H4 (cell line): ENCODE measurements around the gene PLD5. TPM values are rescaled to one million over a fixed set of nuclear protein-coding genes. Genes with fewer than 3 reads are reported as not detected.

Experiments used
- DNase-seq: peaks from one replicate; pipeline ENCODE4 v3.0.0-alpha.2; 2015; ENCODE audit warnings: low spot score
- total RNA-seq: library from RNA; depleted of rRNA; stranded (reverse); fragments of >200 nt; shearing (Covaris generic); gene quantifications from 2 replicates; pipeline ENCODE4 v1.2.3, GENCODE V29; 2014; rRNA removed

Gene PLD5
- 0.02 TPM in 1 of 2 replicates, not detected in the other for total RNA-seq

DNA sequence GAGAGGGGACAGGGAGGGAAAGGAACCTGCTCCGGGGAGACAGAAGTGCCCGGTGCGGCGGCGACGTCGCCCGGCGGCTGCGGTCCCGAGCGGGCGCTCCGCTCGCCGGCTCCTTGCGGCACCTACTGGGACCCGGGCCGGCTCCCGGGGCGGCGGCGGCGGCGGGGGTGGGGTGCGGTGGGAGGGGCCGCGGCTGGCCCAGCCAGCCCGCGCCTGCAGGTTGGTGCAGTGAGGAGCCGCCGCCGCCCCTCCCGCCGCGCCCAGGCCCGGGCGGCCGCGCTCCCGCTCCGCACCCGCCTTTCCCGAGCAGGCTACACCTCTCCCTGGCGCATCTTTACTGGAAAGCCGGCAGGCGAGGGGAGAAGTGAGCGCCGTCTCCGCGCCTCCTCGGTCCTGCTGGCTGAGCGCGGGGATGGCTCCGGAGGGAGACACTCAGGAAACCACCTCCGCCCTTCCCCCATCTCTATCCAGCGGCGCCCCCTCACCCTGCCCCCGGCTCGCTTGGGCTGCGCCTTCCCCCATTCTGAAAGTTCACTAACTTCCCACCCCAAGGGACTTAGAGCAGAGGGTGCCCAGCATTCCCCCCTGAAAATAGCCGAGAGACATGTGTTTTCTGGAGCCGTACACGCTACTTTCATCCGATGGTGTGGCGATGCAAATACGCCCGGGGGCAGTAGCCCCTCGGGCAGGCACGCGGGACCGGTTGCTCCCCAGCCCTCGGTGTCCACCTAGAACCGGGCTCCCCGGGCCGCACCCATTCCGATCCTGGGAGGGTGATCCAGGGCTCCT lies at the start of gene PLD5:
Gene PLD5 (minus strand): TSS at position 127 of the 789 bp plus-strand sequence.
- DNase-seq = no peak

DNA sequence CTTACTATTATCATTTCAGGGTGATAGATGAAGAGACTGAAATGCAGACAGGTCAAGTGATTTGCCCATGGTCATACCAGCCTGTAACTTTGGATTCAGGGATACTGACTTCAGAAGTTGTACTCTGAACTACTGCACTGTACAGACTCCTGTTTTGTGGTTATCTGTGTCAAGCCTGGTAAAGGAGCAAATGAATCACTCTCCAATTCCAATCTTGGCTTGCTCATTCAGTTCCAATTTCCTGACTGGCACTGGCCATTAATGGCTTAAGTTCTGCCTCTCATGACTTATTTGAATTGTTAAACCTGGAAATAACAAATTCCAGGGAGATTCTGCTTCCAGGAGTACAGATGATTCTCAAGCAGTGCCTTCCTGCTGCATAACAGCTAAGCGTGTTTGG lies 45.4 kb upstream of the PLD5 start:
- DNase-seq = no peak

DNA sequence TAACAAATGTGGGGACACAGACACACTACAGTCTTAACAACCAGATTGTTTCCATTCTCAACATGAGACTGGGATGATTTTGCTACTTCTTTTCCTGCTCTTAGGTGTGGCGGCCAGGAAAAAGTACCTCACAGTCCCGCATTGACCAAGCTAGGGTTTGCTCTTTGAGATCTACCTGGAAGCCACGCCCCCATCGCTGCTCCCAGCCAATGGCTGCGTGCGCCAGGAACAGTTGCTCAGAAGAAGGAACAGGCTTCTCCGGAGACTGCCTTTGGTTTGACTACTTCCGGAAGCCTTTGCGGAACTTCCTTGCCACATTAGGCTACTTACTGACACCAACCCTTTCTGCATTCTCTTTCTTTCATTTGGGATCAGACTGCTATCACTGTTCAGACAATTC lies 44.2 kb upstream of the PLD5 start:
- DNase-seq = no peak

DNA sequence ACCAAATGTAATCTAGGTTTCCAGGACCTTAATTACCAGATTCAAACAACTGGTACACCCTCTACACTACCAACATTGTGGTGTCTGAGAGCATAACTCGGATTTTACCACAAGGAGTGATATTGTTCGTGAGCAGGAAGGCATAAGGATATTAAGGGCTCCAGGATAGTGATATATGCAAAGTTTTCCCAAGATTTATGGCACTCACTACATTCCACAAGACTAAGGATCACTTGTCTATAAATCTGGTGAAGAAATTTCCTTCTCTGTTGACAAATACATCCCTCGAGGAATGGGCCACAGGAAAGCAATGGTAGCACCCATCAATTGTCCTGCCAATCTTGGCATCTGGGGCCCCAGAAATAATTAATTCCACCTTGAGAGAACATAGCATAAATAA lies 43.1 kb upstream of the PLD5 start:
- DNase-seq = no peak

DNA sequence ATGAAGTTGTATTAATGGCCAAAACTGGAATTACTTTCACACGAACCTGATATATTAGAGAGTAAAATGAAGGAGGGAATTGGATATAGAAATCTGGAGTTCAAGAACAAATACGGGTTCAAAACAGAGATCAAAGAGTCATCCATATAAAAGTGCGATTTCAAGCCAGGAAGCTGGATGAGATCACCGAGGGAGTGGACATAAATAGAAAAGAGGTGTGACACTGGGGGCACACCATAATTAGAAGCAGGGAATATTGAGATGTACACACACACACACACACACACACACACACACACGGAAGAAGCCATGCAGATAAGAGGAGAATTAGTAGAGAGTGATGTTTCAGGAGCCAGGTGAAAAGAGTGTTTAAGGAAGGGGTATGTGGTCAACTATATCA lies 32.3 kb upstream of the PLD5 start:
- DNase-seq = no peak

DNA sequence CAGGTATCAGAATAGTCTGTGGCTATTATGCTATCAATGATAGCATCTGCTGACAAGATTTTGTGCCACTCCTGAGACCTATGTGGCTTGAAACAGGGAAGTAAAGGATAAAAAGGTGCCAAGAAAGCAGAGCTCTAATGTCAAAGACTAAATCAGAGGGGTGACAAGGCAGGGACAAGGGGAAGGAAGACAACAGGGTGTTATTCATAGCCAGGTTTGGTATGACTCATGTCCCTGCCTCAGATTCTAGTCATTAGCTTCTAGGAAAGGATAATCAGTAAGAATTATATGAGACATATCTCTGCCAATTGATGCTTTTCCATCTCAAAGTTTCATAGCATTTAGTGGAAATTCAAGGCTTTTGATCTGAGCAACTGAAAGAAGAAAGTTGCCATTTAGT lies 31.8 kb upstream of the PLD5 start:
- no peak for DNase-seq

DNA sequence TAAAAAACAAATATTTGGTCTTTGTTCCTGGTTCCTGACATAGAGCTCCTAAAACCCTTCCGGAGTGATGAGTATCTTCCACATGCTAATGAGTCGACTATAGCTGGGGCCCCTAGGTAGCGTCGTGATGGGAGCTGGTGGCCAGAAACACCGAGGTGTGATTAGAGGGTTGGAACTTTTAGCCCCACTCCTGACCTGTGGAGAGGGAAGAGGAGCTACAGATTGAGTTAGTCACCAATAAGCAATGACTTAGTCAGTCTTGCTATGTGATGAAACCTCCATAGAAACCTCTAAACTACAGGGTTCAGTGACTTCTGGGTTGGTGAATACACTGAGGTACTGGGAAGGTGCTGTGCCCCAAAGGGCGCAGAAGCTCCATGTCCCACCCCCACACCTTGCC lies 30.1 kb upstream of the PLD5 start:
- no peak for DNase-seq

DNA sequence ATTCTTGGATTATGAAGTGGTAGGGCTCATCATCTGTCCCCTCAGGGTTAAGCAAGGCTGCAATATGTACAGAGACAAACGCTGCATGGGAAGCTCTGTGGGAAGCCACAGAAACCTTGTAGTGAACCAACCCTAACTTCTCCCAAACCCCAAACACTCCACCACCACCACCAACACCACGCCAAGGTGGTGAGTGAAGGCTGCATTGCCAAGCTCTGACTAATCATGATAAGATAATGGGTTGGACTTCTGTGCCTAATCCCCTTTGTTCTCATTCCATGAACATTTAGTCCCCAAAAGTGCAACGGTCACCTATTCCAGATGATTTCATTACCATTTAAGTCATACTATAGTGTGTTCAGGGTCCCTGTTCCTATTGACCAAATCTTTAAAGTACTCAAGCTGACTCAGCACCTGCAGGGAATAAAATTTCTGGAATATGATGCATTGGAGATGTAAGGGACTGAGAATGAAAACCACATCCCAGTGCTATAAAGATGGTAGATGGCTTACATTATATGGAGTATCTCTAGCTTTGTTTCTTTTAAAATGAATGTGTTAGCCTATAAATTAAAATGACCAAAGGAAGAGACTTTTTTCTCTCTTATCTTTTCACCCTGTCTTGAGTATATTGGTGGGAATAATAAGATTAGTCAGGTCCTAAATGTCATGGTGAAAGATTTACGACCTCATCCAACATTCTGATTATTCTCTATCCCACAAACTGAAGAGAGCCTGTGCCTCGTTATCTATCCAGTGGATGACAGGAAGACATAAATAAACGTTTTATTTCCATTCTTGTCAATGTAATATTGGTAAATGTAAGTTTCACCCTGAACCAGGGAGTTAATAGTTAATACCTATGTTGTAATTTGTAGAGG lies 22.6 kb upstream of the PLD5 start:
- no peak for DNase-seq

DNA sequence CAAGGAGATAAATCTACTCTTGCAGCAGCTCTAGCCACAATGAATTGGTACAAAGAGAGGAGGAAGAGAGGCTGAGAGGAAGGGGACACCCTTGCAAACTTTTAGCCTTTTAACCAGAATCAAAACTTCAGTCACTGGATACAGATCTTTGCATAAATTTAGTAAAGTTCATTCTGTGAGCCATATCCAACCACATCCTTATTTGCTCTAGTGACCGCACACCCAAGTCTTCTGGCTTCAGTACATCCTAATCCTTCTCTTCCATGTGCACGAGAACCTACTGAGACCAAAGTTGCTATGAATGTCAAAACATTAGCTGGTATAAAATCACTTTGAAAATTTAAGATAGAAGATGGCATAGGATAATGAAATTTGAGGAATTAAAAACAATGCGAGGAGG lies 21.9 kb upstream of the PLD5 start:
- no peak for DNase-seq

DNA sequence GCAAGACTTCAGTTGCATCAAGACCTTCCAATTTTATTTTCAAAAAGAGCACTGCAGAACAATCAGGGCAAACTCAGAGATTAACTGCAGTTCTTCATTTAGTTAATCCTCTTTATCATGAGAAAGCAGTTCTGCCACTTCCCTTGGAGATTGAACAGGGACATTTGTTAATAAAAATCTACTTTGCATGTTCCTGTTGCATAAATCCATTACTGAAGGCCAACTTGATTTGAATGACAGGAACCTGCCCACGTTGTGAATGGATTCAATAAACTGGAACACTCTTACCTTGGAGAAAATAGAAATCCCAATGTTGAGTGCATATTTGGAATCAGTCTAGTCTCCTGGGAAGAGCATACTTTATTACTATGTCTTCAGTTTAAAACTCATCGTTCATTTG lies 19.6 kb upstream of the PLD5 start:
- DNase-seq = no peak

DNA sequence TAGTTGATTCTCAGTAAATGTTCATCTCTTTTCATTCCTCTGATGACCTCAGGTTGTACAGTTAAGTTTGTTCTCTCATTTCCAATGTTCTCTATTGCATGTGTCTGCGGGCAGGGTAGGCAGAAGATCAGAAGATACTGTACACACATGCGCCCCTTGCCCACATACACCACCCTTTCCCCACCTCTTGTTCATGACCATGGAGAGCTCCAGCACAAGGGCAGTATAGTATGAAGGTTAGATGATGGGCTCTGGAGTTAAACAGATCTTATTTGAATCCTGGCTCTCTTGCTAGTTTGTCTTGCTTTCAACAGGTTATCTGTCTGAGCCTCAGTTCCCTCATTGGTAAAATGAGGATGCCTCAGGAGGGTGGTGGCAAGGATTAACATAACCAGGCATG lies 17.8 kb upstream of the PLD5 start:
- no peak for DNase-seq

DNA sequence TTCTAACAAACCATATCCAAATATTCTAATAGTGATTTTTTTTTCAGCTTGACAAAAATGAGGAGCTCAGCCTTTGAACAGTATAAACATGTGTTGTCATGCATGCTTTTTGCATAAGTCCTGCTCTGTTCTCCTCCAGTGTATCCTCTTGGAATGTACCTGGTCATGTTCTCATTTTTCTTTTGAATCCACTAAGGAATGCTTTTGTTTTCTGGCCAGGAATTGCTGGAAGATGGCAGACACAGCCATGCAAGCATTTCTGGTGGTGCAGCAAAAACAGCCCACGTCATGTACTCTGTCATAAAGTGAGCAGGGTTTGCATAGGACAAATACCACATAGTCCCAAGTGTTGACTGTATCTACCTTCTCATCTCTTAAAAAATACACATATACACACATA lies 11.5 kb upstream of the PLD5 start:
- DNase-seq = no peak

DNA sequence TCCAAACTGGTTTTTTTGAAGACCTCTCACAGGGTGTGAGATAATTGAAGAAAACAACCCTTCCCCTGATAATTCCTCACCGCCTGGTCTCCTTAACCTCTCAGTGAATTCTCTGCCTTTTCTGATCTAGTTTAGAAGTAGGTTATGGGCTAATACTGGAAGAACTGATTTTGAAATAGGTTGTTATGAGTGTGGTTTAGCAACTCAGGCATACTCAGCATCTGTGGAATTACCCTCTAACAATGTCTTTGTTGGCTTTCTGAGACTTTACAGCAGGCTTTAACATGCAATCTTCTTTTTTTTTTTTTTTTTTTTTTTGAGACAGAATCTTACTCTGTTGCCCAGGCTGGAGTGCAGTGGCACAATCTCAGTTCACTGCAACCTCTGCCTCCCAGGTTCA lies 10.3 kb upstream of the PLD5 start:
- no peak for DNase-seq

DNA sequence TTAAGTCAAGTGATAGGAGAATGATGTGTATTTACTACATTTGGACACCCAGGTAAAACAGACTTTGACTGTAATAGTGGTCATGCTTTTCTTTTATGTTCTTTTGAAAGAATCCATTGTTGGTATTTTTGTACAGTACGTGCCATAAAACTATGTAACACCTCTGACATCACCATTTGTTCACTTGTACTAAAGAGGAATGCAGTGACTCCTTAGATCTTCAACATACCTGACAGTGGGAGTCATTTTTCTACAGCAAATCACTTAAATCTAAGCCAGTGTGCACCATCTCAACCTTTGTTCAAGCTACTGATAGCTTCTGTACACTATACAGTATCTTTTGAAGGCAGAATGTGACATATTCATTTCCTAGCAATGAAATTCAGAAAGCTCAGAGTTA lies 6.3 kb upstream of the PLD5 start:
- no peak for DNase-seq

DNA sequence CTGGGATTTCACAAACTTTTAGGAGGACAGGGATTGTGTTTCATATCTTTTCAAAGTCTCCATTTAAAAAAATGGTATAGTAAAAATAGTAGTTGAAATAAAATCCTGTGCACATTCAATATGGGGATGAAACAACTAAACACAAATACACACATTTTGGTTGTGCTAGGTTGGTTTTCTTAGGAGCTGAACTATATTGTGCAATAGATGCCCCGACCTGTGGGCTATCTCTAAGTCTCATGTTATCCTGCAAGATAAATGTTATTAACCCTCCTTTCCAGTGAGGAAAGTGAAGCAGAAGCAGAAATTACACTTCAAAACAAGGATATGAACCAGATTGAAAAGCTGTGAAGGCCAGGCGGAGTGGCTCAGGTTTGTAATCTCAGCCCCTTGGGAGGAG lies 1.3 kb upstream of the PLD5 start:
- DNase-seq = no peak

DNA sequence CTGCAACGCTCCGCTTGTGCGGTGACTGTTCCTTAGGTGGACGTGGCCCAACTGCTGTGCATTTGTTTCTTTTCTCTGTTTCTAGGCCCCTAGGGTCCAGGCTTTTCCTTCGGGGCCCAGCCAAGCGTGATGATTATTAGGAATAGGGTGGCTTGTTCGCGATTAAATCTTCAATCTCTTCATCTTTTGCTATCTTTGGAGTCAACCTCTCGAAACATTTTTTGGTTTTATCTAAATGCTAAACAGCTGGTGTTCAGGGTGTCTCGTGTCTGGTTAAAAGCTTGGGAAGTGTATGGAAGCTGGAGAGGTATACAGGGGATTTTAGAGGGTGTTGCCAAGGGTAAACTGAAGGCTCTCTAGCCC lies 844 bp upstream of the PLD5 start:
- no peak for DNase-seq

DNA sequence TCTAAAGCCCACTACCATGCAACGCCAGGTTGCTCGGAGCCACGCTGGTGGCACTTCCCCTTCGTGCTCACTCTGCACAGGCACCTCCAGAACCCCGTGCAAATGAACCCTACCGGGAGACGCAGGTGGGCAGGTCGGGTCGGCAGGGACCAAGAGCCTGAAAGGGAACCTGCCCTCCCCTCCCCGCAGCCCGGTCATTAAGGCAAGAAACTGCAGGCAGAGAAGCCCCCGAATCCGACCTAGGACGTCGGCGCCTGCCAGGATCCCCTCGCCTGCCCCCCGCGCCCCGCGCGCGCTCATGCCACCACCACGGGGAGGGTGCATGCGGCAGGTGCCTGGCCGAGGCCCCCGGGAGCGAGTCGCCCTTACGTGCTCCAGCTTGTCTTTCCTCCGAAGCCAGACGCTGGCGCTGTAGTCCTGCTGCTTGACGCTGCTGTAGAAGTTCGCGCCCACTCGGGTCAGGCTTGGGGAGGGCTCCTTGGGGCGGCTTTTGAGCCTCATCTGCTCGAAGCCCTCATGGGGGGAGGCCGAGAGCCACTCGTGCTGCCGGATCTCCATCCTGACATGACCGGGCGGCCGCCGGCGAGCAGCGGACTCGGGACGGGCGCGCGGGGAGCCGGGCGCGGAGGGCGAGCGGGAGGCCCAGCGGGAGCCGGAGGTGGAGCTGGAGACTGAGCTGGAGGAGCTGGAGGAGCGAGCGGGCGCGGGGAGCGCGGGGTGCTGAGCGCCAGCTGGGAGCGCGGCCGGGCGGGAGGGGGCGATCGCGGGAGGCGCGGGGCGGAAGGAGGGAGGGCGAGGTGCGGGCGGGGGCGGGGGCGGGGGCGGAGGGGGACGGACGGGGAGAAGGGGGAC lies 552 bp downstream of the PLD5 start:
- DNase-seq = peak; percentile 9

DNA sequence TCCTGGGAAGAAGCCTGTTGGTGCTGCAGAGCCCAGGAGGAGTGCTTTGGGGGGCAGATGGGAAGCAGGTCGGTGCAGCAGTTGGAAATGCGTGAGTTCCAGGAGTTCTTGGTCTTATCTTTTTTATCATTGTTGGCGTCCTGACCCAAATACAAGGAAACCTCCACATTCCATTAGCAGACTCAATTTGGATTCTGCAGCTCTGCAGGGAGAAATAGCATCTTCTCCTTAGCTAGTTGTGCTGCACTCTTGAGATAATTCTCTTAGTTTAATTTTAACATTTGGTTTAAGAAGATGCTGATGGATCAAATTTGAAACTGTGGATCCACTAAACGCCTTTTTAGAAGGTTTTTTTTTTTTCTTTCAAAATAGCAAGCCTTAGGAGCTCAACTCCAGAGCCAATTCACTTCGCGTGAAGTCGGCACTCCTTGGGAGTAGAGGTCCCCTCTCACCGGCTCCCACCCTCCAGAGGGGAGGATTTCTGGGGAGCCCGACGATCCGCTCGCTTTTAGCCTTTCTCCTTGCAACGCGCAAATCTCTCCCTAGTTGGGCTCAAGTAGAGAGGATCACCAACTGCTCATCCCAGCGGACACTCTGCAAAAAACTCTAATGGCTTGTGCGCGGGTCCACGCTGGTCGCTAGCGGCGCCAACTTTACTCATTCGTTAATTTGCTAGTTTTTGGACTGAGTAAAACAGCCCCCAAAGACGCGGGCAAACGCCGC lies 1.3 kb downstream of the PLD5 start:
- no peak for DNase-seq

DNA sequence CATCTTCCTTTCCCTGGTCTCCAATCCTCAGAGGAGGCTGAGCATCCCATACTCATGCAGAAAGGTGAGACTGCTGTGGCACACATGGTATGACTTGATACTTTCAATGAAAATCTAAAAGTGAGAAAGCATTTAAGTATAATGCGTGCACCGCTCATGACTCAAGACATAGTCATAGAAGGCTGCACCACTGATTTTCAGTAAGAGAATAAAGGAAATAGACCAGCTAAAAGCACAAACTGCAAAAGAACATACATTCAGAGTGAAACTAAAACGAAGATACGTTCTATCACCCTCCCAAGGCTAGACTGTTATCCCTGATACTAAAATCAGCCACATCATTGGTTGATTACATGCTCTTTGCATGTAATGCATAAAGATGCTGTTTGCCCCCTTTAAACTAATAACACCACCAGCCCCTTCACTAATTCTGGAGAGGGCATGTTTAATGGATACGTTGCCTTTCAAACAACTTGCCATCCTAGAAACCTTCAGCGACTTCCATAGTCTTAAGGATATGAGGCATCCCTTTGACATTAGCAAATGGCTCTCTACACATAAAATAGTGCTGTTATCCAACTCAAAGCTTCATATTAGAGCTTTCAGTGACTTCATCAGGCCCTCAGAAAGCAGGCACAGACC lies 2.1 kb downstream of the PLD5 start:
- no peak for DNase-seq

DNA sequence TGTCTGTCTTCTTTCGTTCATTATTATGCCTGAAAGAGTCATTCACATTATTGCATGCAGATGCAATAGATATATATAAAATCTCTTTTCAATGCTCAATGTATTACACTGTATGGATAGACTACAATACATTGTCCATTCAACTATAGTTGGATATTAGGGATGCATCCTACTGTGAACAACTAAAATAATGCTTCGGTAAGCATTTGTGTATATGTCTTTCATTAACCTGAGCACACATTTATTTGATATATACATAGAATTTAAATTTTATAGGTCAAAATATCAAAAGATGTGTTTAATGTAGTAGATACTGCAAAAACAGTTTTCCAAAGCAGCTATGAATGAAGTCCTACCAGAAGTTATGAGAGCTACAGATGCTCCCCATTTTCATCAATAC lies 8.9 kb downstream of the PLD5 start:
- no peak for DNase-seq

DNA sequence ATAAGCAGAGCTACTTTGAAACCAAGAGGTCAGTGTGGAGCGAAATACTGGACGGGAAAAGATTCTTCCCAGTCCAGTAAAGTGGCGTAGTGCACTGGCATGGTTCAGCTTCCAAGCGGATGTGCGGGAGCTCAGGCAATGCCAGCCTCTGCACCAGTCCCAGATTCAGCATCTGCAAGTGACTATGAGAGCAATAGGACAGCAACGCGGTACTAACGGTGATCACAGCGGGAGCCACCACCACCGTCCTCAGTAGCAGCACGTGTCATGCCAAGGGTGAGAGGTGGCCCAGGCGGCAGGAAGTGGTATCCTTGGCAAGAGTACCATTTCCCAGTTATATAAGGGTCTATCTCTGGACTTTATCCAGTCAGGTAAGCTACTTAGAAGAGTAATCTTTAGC lies 17.8 kb downstream of the PLD5 start:
- no peak for DNase-seq
